Fibroblast of lung (primary cell): Measurements from ENCODE around the gene HECW1.

Experiments used
- EZH2 ChIP-seq: IDR thresholded peaks from 2 replicates; pipeline ENCODE4 v1.5.1; 2012; ENCODE audit warnings: low read length, control low read depth, mild to moderate bottlenecking; ENCODE audit errors: missing control alignments
- TF ChIP-seq, protein P1 (sequence below), 2 donors: IDR thresholded peaks in 1 of 2; conservative IDR thresholded peaks in 1 of 2; 1 replicate in 1 of 2; 2 replicates in 1 of 2; pipeline ENCODE4 v1.5.1; 2011 to 2012; ENCODE audit warnings: low read length in 2 of 2, control low read depth in 1 of 2, inconsistent platforms in 1 of 2, low read depth in 1 of 2, mild to moderate bottlenecking in 1 of 2

DNA sequence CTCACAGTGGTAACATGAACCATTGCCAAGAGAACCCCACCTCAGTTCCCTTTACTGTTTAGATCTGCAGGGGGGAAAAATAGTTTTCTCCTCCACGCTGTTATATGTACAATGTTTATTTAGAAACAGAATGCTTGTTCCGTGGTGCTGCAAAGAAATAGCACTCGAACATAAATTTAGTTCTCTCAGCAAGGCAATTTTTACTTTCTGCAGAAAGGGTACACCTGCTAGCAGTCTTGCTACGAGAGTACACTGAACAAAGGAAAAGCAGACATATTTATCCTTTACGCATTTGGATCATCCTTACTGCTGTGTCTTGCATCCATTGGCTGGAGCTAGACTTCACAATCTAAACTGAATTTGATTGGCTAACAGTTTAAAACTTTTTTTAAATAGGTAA is 178.5 kb downstream of the HECW1 start:
- TF ChIP-seq, protein P1, sequence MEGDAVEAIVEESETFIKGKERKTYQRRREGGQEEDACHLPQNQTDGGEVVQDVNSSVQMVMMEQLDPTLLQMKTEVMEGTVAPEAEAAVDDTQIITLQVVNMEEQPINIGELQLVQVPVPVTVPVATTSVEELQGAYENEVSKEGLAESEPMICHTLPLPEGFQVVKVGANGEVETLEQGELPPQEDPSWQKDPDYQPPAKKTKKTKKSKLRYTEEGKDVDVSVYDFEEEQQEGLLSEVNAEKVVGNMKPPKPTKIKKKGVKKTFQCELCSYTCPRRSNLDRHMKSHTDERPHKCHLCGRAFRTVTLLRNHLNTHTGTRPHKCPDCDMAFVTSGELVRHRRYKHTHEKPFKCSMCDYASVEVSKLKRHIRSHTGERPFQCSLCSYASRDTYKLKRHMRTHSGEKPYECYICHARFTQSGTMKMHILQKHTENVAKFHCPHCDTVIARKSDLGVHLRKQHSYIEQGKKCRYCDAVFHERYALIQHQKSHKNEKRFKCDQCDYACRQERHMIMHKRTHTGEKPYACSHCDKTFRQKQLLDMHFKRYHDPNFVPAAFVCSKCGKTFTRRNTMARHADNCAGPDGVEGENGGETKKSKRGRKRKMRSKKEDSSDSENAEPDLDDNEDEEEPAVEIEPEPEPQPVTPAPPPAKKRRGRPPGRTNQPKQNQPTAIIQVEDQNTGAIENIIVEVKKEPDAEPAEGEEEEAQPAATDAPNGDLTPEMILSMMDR (conservative IDR thresholded peaks at IDR 0.05 in 1 of 2, IDR thresholded peaks at IDR 0.05 in 1 of 2; ENCODE audit: low read depth in 1 of 2, low read length in 2 of 2) = no peak
- TF ChIP-seq EZH2 = no peak
